Ishikawa (cell line): Measurements from ENCODE around the gene JARID2.

Experiments used
- CEBPB ChIP-seq: IDR thresholded peaks from 2 replicates; pipeline ENCODE4 v1.6.1; 2012
- EP300 ChIP-seq: IDR thresholded peaks from 2 replicates; pipeline ENCODE4 v1.6.1; 2012; ENCODE audit warnings: borderline replicate concordance
- FOXM1 ChIP-seq: IDR thresholded peaks from 2 replicates; pipeline ENCODE4 v1.6.1; 2012; ENCODE audit warnings: low read depth, borderline replicate concordance
- MAX ChIP-seq: IDR thresholded peaks from 2 replicates; pipeline ENCODE4 v1.6.1; 2012
- NFIC ChIP-seq: IDR thresholded peaks from 2 replicates; pipeline ENCODE4 v1.6.1; 2012
- RAD21 ChIP-seq: IDR thresholded peaks from 2 replicates; pipeline ENCODE4 v1.6.1; 2012; ENCODE audit warnings: low read depth
- TAF1 ChIP-seq: IDR thresholded peaks from 2 replicates; pipeline ENCODE4 v1.6.1; 2012; ENCODE audit warnings: low read depth, mild to moderate bottlenecking
- TCF12 ChIP-seq: IDR thresholded peaks from 2 replicates; pipeline ENCODE4 v1.6.1; 2012; ENCODE audit warnings: low read depth
- TEAD4 ChIP-seq: IDR thresholded peaks from 2 replicates; pipeline ENCODE4 v1.6.1; 2012
- USF1 ChIP-seq: IDR thresholded peaks from 2 replicates; pipeline ENCODE4 v1.6.1; 2012
- TF ChIP-seq, protein P1 (sequence below): IDR thresholded peaks from 2 replicates; pipeline ENCODE4 v1.6.1; 2012; ENCODE audit warnings: low read depth, mild to moderate bottlenecking

GRCh38 chr6:15308435-15309213 is 62.8 kb downstream of the JARID2 start:
- TF ChIP-seq CEBPB = no peak
- no peak for TF ChIP-seq TAF1
- TF ChIP-seq, protein P1, sequence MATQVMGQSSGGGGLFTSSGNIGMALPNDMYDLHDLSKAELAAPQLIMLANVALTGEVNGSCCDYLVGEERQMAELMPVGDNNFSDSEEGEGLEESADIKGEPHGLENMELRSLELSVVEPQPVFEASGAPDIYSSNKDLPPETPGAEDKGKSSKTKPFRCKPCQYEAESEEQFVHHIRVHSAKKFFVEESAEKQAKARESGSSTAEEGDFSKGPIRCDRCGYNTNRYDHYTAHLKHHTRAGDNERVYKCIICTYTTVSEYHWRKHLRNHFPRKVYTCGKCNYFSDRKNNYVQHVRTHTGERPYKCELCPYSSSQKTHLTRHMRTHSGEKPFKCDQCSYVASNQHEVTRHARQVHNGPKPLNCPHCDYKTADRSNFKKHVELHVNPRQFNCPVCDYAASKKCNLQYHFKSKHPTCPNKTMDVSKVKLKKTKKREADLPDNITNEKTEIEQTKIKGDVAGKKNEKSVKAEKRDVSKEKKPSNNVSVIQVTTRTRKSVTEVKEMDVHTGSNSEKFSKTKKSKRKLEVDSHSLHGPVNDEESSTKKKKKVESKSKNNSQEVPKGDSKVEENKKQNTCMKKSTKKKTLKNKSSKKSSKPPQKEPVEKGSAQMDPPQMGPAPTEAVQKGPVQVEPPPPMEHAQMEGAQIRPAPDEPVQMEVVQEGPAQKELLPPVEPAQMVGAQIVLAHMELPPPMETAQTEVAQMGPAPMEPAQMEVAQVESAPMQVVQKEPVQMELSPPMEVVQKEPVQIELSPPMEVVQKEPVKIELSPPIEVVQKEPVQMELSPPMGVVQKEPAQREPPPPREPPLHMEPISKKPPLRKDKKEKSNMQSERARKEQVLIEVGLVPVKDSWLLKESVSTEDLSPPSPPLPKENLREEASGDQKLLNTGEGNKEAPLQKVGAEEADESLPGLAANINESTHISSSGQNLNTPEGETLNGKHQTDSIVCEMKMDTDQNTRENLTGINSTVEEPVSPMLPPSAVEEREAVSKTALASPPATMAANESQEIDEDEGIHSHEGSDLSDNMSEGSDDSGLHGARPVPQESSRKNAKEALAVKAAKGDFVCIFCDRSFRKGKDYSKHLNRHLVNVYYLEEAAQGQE = no peak
- no peak for TF ChIP-seq MAX
- no peak for TF ChIP-seq RAD21
- no peak for TF ChIP-seq USF1
- TF ChIP-seq TCF12 = no peak
- TF ChIP-seq NFIC = no peak
- TF ChIP-seq EP300 = no peak
- TF ChIP-seq TEAD4 = no peak
- TF ChIP-seq FOXM1 = no peak
